NB4 (cell line): Measurements from ENCODE around the gene PLAGL1.

Experiments
- DNase-seq: peaks from one replicate; pipeline ENCODE4 v3.0.0; 2010; ENCODE audit warnings: low read depth
- H3K4me3 ChIP-seq: one replicate; pipeline ENCODE4 v1.5.1; 2011; ENCODE audit warnings: mild to moderate bottlenecking, low read depth, low read length, moderate library complexity
- MYC ChIP-seq: IDR thresholded peaks from 2 replicates; pipeline ENCODE4 v1.6.1; 2011; ENCODE audit warnings: low read depth, low read length
- POLR2A ChIP-seq: IDR thresholded peaks from 2 replicates; pipeline ENCODE4 v1.6.1; 2011; ENCODE audit warnings: mild to moderate bottlenecking; ENCODE audit not compliant: insufficient read length; ENCODE audit errors: extremely low read depth
- TF ChIP-seq, protein P1 (sequence below): IDR thresholded peaks from one replicate; pipeline ENCODE4 v1.5.1; 2012; ENCODE audit warnings: low read depth, low read length
- TF ChIP-seq, protein P2 (sequence below): IDR thresholded peaks from 2 replicates; pipeline ENCODE4 v1.6.1; 2011; ENCODE audit warnings: low read depth, low read length

The PLAGL1 gene

GRCh38 chr6:143965503-143966171 lies 42.4 kb downstream of the PLAGL1 start:
- H3K4me3 ChIP-seq, result no peak overlapping the region
- DNase-seq, result peak; percentile 11
- TF ChIP-seq MYC (no peak), POLR2A (no peak)
- TF ChIP-seq, protein P1, sequence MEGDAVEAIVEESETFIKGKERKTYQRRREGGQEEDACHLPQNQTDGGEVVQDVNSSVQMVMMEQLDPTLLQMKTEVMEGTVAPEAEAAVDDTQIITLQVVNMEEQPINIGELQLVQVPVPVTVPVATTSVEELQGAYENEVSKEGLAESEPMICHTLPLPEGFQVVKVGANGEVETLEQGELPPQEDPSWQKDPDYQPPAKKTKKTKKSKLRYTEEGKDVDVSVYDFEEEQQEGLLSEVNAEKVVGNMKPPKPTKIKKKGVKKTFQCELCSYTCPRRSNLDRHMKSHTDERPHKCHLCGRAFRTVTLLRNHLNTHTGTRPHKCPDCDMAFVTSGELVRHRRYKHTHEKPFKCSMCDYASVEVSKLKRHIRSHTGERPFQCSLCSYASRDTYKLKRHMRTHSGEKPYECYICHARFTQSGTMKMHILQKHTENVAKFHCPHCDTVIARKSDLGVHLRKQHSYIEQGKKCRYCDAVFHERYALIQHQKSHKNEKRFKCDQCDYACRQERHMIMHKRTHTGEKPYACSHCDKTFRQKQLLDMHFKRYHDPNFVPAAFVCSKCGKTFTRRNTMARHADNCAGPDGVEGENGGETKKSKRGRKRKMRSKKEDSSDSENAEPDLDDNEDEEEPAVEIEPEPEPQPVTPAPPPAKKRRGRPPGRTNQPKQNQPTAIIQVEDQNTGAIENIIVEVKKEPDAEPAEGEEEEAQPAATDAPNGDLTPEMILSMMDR, result no peak
- TF ChIP-seq, protein P2, sequence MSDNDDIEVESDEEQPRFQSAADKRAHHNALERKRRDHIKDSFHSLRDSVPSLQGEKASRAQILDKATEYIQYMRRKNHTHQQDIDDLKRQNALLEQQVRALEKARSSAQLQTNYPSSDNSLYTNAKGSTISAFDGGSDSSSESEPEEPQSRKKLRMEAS, result no peak

DNA sequence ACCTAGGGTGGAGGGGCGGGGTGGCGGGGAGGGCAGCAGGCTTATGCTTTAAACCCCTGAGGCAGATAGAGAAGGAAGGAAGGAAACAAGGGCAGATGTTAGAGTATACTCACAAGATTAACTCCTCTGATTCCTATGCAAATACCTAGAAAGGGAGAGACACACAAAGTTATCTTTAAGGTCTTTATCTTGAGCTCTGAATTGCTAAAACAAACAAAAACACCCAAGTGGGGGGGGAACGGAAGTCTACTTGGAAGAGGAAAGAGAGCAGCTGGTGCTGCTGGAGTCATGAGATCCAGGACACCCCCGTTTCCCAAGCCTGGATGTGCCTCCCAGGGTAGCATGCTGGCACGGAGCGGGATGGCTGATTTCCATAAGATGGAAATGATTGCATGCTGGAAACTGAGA lies 43.4 kb downstream of the PLAGL1 start:
- TF ChIP-seq MYC (no peak), POLR2A (no peak)
- TF ChIP-seq, protein P1, result no peak
- TF ChIP-seq, protein P2, result no peak
- DNase-seq, result no peak
- H3K4me3 ChIP-seq, result no peak overlapping the region

DNA sequence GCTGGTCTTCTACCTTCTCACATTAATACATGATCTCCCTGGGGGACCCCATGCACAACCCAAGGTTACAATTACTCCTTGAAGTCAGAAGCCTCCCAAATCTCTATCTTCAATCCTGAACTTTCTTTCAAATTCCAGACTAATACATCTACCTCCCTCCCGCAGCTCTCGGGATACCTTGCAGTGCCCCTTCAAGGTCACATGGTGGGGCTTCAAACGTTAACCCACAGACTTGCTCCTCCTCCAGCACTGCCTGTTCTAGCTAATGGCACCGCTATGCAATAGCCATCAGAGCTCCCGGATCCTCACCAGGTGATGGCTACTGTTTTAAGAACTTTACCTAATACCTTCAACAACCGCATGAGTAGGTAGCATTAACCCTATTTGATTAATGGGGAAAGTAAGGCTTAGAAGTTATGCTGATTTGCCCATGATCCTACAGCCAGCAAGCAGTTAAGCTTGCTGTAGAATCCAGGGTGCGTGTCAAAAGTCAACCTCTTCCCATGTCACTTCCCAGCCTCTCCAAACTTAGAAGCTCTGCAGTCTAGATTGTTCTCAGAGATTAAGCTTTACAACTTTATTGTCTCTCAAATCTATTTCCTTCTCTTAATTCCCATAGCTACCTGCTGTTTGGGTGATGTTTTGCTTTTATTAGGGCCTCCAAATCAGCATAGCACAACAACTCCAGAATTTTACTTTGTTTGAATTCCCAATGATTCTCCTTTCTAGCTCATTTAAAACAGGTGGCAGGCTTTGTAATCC lies 44.7 kb downstream of the PLAGL1 start:
- no peak for DNase-seq
- TF ChIP-seq MYC, result no peak
- TF ChIP-seq, protein P2, result no peak
- TF ChIP-seq POLR2A, result no peak
- TF ChIP-seq, protein P1, result no peak
- H3K4me3 ChIP-seq, result no peak overlapping the region

DNA sequence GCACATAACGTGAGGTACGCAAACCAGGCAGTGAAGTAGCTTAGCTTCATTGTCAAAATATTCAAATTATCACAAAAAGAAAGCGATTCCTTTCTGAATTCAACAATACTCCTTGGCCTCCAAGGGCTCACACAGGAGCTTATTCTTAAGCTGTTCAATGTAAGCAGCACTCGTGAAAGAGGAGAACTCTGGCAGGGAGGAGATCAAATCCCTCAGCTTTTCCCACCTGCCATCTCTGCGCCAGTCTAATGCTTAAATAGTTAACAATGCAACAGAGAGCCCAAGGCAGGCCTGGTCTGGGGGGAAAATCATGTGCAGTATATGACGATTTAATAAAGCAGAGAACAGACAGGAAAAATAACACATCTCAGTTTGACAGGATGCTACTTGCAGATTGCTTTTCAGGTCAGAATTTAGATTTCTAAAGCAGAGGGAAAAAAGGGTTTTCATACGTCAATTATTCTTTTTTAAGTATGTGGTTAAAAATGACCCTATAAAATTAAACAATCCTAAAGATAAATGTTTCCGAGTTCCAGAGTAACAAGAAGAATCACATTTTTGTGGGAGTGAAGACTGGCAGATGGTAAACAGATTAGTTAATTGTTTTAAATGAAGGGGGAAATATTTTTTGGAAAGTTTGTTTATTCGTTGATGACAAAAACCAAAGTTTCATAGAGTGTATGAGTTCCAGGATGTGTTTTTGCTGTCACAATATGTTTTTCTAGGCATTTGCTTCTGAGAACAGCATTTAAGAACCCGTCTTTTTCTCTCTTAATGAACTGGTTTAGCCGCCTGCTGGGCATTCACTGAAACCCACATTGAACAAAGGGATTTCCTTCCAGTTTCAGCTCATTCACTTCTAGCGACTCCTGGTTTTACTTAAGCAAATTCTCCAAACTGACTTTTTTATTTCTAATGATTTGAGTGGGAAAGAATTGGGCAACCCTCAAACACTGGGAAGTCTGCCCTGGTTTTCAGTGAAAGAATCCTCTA lies 45.9 kb downstream of the PLAGL1 start:
- TF ChIP-seq, protein P2, result no peak
- TF ChIP-seq POLR2A (no peak), MYC (no peak)
- TF ChIP-seq, protein P1, result no peak
- DNase-seq, result no peak
- H3K4me3 ChIP-seq, result no peak overlapping the region

DNA sequence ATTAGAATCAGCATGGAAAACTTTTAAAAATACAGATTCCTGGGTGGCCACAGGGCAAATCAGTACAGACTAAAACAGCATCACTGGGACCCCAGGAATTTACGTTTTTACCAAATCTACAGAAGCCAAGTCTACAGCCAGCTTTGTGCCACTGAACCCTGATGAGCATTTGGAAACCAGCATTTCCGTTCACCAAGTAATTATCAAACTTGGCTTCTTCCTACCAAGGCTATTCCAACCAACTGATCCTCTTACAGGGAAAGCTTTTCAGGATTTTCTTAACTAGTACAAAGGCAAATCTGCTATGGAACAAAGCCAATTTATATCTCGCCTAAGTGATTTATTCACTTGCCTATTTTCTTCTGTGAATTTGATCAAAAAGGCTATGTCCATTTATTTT lies 47.0 kb downstream of the PLAGL1 start:
- no peak for DNase-seq
- no peak overlapping the region for H3K4me3 ChIP-seq
- TF ChIP-seq, protein P2, result no peak
- no peak for TF ChIP-seq MYC
- no peak for TF ChIP-seq POLR2A
- TF ChIP-seq, protein P1, result no peak
